IMR-90 (cell line): ENCODE measurements around the gene ELSPBP1. TPM values are rescaled to one million over a fixed set of nuclear protein-coding genes. Genes with fewer than 3 reads are reported as not detected.

ENCODE experiments used
- ATAC-seq: fragments of 200-7000 bp; cut with Tn5 transposase; 2 replicates; pipeline ENCODE4 v1.9.1; 2020; ENCODE audit warnings: low read depth, mild to moderate bottlenecking, moderate library complexity
- BruUV-seq: library from RNA; stranded (reverse); fragments of 400-500 nt; replicated peaks from 2 replicates; lab custom pipeline; 2021; lab: Mats Ljungman, UMichigan
- CTCF ChIA-PET: fragments of 300-600 bp; formaldehyde crosslinking; extraction: SDS; loops from one replicate; lab custom pipeline; 2021; ENCODE audit warnings: antibody characterized with exemption; lab: Yijun Ruan, JAX
- POLR2A ChIA-PET: fragments of 300-600 bp; sonication (Branson Sonifier 250); formaldehyde crosslinking; loops from one replicate; lab custom pipeline; 2022; ENCODE audit warnings: antibody characterized with exemption; ENCODE audit not compliant: unreplicated experiment; lab: Charles Lee
- DNase-seq: peaks from one replicate; pipeline ENCODE4 v3.0.0; 2013
- H2AFZ ChIP-seq: replicated peaks from 2 replicates; pipeline ENCODE3; 2013; ENCODE audit warnings: low read length, mild to moderate bottlenecking; ENCODE audit not compliant: poor library complexity
- H2AK5ac ChIP-seq: 2 replicates; pipeline ENCODE4 v1.6.1; 2013; ENCODE audit warnings: low read depth, low read length, inconsistent platforms
- H2AK9ac ChIP-seq: replicated peaks from 2 replicates; pipeline ENCODE3; 2013; ENCODE audit warnings: mild to moderate bottlenecking, low read depth, low read length, moderate library complexity; ENCODE audit not compliant: poor library complexity
- H2BK120ac ChIP-seq: 2 replicates; pipeline ENCODE4 v1.6.1; 2013; ENCODE audit warnings: low read depth, low read length, inconsistent platforms
- H2BK15ac ChIP-seq: 3 replicates; pipeline ENCODE4 v1.6.1; 2013; ENCODE audit warnings: low read depth, low read length, inconsistent platforms
- H2BK20ac ChIP-seq: 2 replicates; pipeline ENCODE4 v1.6.1; 2013; ENCODE audit warnings: low read depth, mild to moderate bottlenecking, inconsistent platforms, low read length, moderate library complexity
- H2BK5ac ChIP-seq: 2 replicates; pipeline ENCODE4 v1.6.1; 2013; ENCODE audit warnings: mild to moderate bottlenecking, low read depth, low read length, inconsistent platforms; ENCODE audit not compliant: poor library complexity, severe bottlenecking
- H3K14ac ChIP-seq: replicated peaks from 2 replicates; pipeline ENCODE4 v1.6.1; 2013; ENCODE audit warnings: low read depth, low read length, inconsistent platforms
- H3K18ac ChIP-seq: 2 replicates; pipeline ENCODE4 v1.6.1; 2013; ENCODE audit warnings: low read depth, low read length, control low read depth
- H3K23ac ChIP-seq: 2 replicates; pipeline ENCODE4 v1.6.1; 2013; ENCODE audit warnings: low read depth, low read length, inconsistent platforms
- H3K27ac ChIP-seq: 2 replicates; pipeline ENCODE4 v1.5.1; 2013; ENCODE audit warnings: mild to moderate bottlenecking, control low read depth, low read length; ENCODE audit not compliant: insufficient read depth
- H3K27me3 ChIP-seq: 2 replicates; pipeline ENCODE4 v1.6.1; 2013; ENCODE audit warnings: low read length; ENCODE audit not compliant: control insufficient read depth, insufficient read depth
- H3K36me3 ChIP-seq: 2 replicates; pipeline ENCODE4 v1.6.1; 2013; ENCODE audit warnings: low read length, mixed read lengths; ENCODE audit not compliant: control insufficient read depth, insufficient read depth
- H3K4ac ChIP-seq: 2 replicates; pipeline ENCODE4 v1.6.1; 2013; ENCODE audit warnings: low read depth, low read length, inconsistent platforms
- H3K4me1 ChIP-seq: 2 replicates; pipeline ENCODE4 v1.6.1; 2013; ENCODE audit warnings: low read length, mixed read lengths; ENCODE audit not compliant: control insufficient read depth, insufficient read depth
- H3K4me2 ChIP-seq: 2 replicates; pipeline ENCODE4 v1.6.1; 2013; ENCODE audit warnings: low read depth, mild to moderate bottlenecking, control low read depth, low read length, moderate library complexity
- H3K4me3 ChIP-seq: 2 replicates; pipeline ENCODE4 v1.5.1; 2013; ENCODE audit warnings: low read depth, mild to moderate bottlenecking, control low read depth, low read length, moderate library complexity; ENCODE audit not compliant: insufficient read depth
- H3K56ac ChIP-seq: 2 replicates; pipeline ENCODE4 v1.6.1; 2013; ENCODE audit warnings: low read length, inconsistent platforms; ENCODE audit not compliant: insufficient read depth; ENCODE audit errors: extremely low read depth
- H3K79me1 ChIP-seq, 2 experiments: 2 replicates each; pipeline ENCODE4 v1.6.1; 2013; ENCODE audit warnings: low read length in 2 of 2, inconsistent platforms in 1 of 2, low read depth in 1 of 2
- H3K9ac ChIP-seq: 2 replicates; pipeline ENCODE4 v1.6.1; 2013; ENCODE audit warnings: low read depth, low read length, control low read depth
- H3K9me1 ChIP-seq: 2 replicates; pipeline ENCODE4 v1.6.1; 2013; ENCODE audit warnings: low read length, inconsistent platforms; ENCODE audit not compliant: insufficient read depth
- H3K9me3 ChIP-seq: 2 replicates; pipeline ENCODE4 v1.6.1; 2013; ENCODE audit warnings: low read length; ENCODE audit not compliant: control insufficient read depth, insufficient read depth
- H4K20me1 ChIP-seq: 2 replicates; pipeline ENCODE4 v1.6.1; 2013; ENCODE audit warnings: low read length, inconsistent platforms; ENCODE audit not compliant: insufficient read depth
- H4K5ac ChIP-seq: 2 replicates; pipeline ENCODE4 v1.6.1; 2013; ENCODE audit warnings: mild to moderate bottlenecking, low read depth, low read length, control low read depth
- H4K8ac ChIP-seq, 2 experiments: 2 replicates each; pipeline ENCODE4 v1.6.1; 2013; ENCODE audit warnings: low read depth in 2 of 2, low read length in 2 of 2, control low read depth in 1 of 2, inconsistent platforms in 1 of 2
- H4K91ac ChIP-seq: 2 replicates; pipeline ENCODE4 v1.6.1; 2013; ENCODE audit warnings: low read depth, low read length, inconsistent platforms; ENCODE audit not compliant: insufficient read depth
- CHD1 ChIP-seq: IDR thresholded peaks from 2 replicates; pipeline ENCODE4 v1.6.1; 2012; ENCODE audit warnings: low read depth, low read length, improper control_type of control experiment
- MAZ ChIP-seq: IDR thresholded peaks from 2 replicates; pipeline ENCODE4 v1.6.1; 2012; ENCODE audit warnings: low read depth, mild to moderate bottlenecking, low read length, improper control_type of control experiment, moderate library complexity, borderline replicate concordance
- NFE2L2 ChIP-seq: fragments of 150-350 bp; IDR thresholded peaks from 2 replicates; pipeline ENCODE4 v1.6.1; 2016; ENCODE audit warnings: low read depth, mild to moderate bottlenecking, low read length
- RFX5 ChIP-seq: IDR thresholded peaks from 2 replicates; pipeline ENCODE4 v1.8.0; 2012; ENCODE audit warnings: low read depth, mild to moderate bottlenecking, low read length, moderate library complexity
- USF2 ChIP-seq: fragments of 150-350 bp; IDR thresholded peaks from 2 replicates; pipeline ENCODE4 v1.6.1; 2017; ENCODE audit warnings: mild to moderate bottlenecking, antibody characterized with exemption, low read length, low read depth
- WGBS, 2 experiments: methylation state at CpG; one replicate each; pipeline versions ENCODE4 v1.1.5 to v1.1.7; 2013; ENCODE audit warnings: missing lambda C conversion rate in 2 of 2; ENCODE audit not compliant: insufficient read length in 1 of 2; ENCODE audit errors: extremely low coverage in 2 of 2; 5-methylcytosine and 5-hydroxymethylcytosine counted together
- dilution Hi-C: fragments of 300-500 bp; cut with HindIII; formaldehyde crosslinking; loops from one replicate; pipeline ENCODE4 v1.14.3; 2018; ENCODE audit warnings: low sequenced_read_pairs; ENCODE audit not compliant: unreplicated experiment
- in situ Hi-C: fragments of 300-500 bp; cut with MboI; formaldehyde crosslinking; loops from 3 replicates; pipeline ENCODE4 v1.14.3; 2019; ENCODE audit warnings: low sequenced_read_pairs, inconsistent platforms, mixed read lengths
- intact Hi-C: fragments of 100-400 bp; cut with micrococcal nuclease; formaldehyde crosslinking; loops from 2 replicates; pipeline ENCODE4 v1.10.0; 2022
- polyA plus RNA-seq, 3 experiments: library from polyadenylated mRNA; depleted of rRNA; stranded (reverse); fragments of >200 nt; gene quantifications; 2 replicates each; pipeline ENCODE4 v1.2.3, GENCODE V29; 2012; ENCODE audit warnings: low replicate concordance in 1 of 3
- total RNA-seq: library from RNA; depleted of rRNA; stranded (reverse); fragments of >200 nt; gene quantifications from 2 replicates; pipeline ENCODE4 v1.2.3, GENCODE V29; 2012

The ELSPBP1 gene
- total and polyA plus RNA-seq, 2 of the 4 experiments (the other 2 are of a cell fraction): not detected

GRCh38 chr19:47991191-47991808 lies 3.1 kb upstream of the ELSPBP1 start:
- Histone ChIP-seq H2AK5ac (no peak overlapping the region), H3K9me1 (no peaks in the 10 kb centered on the region), H3K27me3 (peaks cover 5% of the 10 kb centered on the region; the same call in 1 of the 2 replicates), H3K9ac (no peak overlapping the region), H2AK9ac (no peak overlapping the region), H3K4me1 (no peaks in the 10 kb centered on the region), H3K4me3 (no peak overlapping the region), H3K14ac (no peak overlapping the region), H2BK120ac (no peak overlapping the region), H4K20me1 (no peaks in the 10 kb centered on the region), H4K91ac (no peak overlapping the region), H2BK15ac (no peak overlapping the region), H4K8ac (no peak overlapping the region), H3K18ac (no peak overlapping the region), H3K4me2 (no peak overlapping the region), H3K23ac (no peak overlapping the region), H3K79me1 (no peaks in the 10 kb centered on the region), H3K36me3 (no peaks in the 10 kb centered on the region), H2AFZ (no peak overlapping the region), H4K5ac (no peak overlapping the region), H3K56ac (no peak overlapping the region), H2BK5ac (no peak overlapping the region), H3K9me3 (no peaks in the 10 kb centered on the region), H3K4ac (no peak overlapping the region), H2BK20ac (no peak overlapping the region), H3K27ac (no peak overlapping the region)
- dilution Hi-C loops: no loop called here
- ChIA-PET CTCF (no interaction called here), POLR2A (no interaction called here)
- intact Hi-C loops: no loop called here
- BruUV-seq: no TSS peak
- TF ChIP-seq USF2 (no peak), CHD1 (no peak), NFE2L2 (no peak), MAZ (no peak), RFX5 (no peak)
- no peak for ATAC-seq
- no peak for DNase-seq
- in situ Hi-C loops: no loop called here
- 52% methylated on average over 10 of the region's 10 CpGs; no CpG with 5 or more reads in 1 of the 2 experiments for WGBS, 2 experiments
